ENCODE data around the gene NPPC.

The NPPC gene

DNA sequence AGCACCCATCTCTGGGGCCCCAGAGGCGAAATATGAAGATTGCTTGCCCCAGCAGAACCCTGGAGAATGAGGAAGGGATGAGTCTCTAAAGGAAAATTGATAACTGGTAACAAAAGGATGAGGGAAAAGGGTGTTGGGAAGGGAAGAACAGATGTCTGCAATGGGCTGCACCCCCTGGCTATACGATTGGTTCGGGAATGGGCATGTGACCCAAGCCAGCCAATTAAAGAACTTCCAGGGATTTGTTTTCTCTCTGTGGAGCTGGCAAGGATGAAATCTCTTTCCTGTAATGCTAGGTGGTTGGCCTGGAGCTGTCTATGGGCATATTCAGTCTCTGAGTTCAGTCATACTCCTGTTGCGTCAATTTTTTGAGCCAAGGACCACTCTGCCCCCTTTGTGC, 12.8 kb upstream of the NPPC start:
- peak in 2 of 42 donors; percentile 3 to 22 for DNase-seq
- intact Hi-C loops (cut with DNase I), result no loop called here

DNA sequence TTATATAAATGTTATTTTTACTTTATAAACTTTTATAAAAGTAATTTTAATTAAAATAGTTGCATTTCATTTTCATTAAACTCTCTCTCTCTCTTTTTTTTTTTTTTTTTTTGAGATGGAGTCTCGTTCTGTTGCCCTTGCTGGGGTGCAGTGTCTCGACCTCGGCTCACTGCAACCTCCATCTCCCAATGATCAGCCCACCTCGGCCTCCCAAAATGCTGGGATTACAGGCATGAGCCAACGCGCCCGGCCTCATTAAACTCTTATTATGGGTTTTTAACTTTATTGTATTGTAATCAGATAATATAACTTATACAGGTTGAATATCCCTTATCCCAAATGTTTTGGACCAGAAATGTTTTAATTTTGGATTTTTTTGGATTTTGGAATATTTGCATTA, 10.9 kb upstream of the NPPC start:
- DNase-seq, result peak in 3 of 42 donors; percentile 11 to 27 (median 22)
- intact Hi-C loops (cut with DNase I), result no loop called here

DNA sequence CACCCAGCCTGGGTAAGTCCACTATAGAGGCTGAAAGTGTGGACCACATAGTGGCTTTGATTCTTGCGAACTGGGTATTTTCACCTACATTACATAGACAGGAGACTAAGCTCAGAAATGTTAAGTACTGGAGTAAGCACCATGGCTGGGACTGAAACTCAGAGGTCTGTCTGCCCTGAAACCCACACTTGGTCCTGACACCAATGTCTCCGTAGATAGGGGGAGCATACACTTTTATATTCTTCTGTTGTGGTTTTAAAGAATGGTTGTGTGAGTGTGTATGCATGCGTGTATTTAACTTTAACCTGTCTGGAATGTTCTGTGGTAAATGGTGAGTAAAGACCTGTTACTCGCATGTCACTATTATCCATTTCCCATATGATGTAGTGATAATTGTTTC, 10.3 kb upstream of the NPPC start:
- intact Hi-C loops (cut with DNase I), result no loop called here
- DNase-seq, result peak in 1 of 42 donors; percentile 13

DNA sequence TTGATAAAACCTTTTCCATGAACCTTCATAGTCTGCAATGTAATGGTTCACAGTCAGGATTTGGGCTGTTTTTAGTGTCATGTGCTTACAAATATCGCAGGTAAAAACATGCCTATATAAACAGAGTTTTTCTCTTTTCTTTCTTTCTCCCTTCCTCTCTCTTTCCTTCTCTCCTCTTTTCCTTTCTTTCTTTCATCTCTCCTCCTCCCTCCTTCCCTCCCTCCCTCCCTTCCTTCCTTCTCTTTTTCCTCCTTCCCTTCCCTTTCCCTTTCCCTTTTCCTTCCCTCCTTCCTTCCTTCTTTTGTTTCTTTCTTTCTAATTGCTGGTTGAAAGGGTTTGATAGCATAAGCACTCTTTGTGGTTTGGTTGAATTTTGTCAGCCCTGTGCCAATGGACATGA, 9.6 kb upstream of the NPPC start:
- no peak for DNase-seq
- intact Hi-C loops (cut with DNase I), result no loop called here

DNA sequence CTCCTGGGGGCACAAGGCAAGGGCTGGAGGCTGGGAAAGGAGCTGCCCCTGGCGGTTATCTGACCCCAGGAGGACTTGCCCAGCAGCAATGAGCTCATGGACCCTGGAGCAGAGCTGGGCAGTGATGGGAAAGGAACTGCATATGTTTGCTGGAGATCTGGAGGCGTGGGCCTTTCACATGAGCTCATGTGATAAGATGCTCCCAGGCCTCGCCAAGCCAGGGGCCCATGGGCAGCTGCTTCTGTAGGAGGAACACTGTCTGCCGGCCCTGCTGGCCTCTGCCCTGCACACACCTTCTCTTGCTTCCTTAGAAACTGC, 9.0 kb upstream of the NPPC start:
- intact Hi-C loops (cut with DNase I), result no loop called here
- peak in 6 of 42 donors; percentile 1 to 30 (median 11) for DNase-seq

DNA sequence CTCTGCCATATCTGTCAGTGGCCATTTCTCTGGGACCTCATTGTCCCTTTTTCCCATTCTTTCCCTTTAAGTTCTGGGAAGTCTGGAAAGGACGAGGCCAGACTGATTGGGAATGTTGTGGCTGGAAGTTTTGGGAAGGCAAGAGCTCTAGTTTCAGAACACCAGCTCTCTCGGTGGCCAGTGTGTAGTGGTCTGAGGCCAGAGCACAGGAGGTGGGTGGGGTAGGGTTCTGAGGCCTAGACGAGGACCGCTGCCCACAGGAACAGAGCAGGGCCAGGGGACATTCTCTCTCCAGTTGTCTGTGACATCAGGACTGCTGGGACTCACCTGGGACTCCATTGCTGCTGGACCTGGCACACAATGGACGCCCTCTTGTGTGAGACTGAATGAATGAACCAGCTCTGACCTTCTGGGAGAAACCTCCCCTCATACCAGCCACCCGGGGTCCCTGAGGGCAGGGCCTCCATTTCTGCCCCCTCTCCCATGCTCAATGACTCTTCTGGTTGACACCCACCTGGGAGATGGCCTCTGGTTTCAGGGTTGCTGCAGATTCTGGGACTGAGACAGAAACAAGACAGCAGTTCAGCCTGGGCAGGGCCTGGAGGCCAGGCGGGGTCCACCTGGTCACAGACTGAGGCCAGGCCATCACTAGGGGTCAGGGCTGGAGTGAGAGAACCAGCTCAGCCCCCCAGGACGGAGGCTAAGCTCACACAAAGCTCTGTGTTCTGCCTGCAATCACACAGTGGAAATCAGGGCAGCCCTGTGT, 8.4 kb upstream of the NPPC start:
- intact Hi-C loops (cut with DNase I), result no loop called here
- peak in 6 of 42 donors; percentile 4 to 32 (median 8) for DNase-seq

DNA sequence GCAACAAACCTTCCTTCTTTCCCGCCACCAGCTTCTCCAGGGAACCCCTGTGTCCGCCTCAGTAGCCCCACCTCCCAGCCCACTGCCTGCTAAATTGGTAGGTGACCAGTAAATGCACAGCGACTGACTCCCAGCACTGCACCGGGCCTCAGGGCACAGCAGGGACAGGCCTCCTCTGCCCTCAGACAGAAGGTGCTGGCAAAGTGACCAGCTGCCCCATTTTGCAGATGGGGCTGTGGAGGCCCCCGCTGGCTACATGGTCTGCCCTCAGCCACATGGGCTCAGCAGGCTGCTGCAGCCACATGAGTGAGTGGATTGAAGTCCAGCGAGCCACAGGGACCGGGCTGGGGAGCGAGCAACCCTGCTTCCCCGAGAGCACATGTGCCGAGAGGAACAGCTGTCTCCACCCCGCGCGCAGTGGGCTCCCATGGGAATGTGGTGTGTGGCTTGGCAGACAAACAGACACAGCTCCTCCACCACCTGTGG, 7.8 kb upstream of the NPPC start:
- intact Hi-C loops (cut with DNase I), result no loop called here
- peak in 7 of 42 donors; percentile 4 to 34 (median 10) for DNase-seq

DNA sequence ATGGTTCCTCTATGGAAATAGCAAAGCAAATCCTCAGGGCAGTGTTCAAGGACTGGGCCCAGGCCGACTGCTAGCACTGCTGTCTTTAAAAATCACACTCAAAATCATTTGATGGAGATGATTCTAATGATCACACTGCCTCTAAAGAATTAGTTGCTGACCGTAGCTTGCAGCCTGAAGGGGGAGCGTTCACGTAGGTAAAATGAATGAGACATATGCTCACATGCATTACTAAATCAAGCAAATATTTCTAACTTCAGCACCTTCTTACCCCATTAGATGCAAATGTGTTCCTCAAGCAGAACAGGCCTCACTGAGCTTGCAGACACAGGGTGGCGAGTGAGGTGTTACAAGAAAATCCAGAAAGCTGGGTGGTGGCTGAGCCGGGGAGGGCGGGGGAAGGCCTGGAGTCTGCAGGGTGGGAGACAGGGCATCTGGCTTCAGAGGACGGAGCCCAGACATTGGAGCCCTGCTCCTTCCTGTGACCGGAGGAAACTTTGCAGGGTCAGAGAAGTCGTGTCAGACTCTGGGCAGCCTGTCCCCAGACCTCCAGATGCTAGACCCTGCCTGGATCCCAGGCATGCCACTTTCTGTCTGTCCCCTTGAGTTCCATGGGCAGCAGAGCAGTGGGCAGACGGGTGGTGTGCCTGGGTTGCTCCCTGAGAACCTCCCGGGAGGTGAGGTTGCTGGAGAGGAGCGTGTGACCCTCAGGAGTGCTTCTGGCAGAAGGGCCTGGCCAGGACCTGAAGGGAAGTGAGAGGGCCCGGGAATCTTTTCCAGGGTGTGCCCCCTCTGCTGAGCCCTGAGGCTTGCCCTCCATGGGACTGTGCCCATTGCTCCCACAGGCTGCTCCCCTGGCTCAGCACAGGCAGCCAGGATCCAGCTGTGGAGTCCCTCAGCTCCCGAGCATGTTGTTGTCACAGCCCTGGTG, 7.1 kb upstream of the NPPC start:
- peak in 8 of 42 donors; percentile 0 to 31 (median 12) for DNase-seq

DNA sequence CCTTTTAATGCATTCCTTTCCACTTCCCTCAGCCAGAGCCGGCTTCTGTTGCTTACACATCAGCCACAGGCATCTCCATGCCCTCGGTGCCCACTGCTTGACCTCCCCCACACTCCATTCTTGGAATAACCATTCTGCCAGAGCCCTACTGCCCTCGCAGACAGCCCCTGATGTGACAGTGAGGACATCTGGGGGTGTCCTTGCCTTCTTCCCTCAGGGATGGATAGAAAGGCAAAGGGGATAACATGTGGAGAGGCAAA, 6.4 kb upstream of the NPPC start:
- peak in 3 of 42 donors; percentile 3 to 27 (median 23) for DNase-seq
- intact Hi-C loops (cut with DNase I), result no loop called here

More for the DNA sequence above, 7.1 kb upstream of the NPPC start:
- intact Hi-C loops (cut with DNase I), result no loop called here

DNA sequence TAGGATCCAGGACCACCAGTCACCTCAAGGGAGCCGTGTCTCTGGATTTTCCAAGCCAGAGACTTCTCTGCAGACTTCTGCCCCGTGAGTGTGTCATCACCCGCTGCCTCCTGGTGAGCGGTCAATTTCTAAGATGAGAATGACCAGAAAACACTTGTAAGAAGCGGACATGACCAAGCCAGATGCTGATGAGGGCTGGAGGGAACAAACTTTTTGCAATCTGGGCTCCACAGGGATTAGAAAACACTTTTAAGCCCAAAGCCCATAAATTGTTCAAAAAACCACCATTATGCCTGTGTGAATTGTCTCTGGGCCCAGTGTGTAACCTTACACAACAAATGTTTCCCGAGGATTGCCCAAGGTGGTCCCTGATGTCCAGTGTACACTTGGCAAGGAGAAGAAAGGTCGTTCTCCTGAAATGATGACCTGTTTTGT, 5.3 kb upstream of the NPPC start:
- peak in 9 of 42 donors; percentile 1 to 37 (median 13) for DNase-seq
- intact Hi-C loops (cut with DNase I), result no loop called here

DNA sequence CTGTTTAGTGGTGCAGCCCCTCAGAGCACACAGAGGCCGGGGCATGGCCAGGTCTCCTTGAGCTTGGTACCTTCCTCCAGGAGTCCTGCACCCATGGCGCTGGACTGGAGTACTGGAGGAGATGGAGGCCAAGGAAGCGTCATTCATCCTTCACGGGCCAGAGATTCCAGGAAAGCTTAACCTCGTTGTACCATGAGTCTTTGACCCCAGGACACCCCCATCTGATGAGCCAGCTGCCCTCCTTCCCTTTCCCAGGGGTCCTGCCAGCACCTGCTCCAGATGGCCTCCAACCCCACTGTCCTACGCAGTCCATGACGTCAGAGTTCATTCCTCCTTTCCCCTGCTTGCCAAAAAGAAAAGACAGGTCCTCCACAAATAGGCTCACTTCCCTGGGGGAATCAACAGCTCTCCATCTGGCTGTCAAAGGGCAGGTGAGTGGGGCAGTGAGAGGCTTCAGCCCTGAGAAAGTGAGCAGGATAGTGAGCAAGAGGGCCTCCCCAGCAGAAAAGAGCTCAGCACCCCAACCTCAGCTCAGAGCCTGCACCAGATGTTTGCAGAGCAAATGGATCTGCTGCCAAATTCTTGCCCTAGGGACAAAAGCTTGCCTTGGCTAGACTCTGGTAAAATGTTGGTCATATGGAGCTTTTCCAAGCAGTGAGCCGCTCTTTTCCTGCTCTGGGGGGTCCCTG, 4.5 kb upstream of the NPPC start:
- intact Hi-C loops (cut with DNase I), result no loop called here
- DNase-seq, result peak in 11 of 42 donors; percentile 1 to 31 (median 5)

DNA sequence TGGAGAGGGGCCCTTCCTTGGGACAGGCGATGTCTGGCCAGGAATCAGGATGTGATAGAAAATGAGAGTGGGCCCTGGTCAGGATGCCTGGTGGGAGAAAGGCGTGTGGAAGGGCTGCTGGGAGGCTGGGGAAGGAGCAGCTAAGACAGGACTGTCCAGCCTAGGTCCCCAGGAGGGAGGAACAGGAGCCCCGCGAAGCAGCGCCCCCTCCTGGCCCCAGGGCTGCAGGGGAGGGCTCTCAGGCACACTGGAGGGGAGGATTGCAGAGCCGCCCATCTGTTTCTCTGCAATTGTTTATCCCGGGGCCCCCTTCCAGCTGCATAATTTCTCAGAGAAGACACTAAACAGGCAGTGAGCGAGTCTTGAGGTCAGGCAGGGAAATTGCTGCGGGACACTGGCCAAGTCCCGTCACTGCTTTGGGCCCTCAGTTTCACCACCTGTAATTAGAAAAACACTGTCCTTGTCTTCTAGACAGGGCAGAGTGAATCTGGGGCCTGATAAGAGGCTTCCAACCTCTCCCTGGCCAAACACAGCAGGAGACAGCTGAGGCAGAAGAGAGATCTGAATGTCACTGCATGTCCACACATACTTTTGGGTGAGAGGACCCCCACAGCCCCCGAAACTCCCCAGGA, 3.9 kb upstream of the NPPC start:
- DNase-seq, result peak in 14 of 42 donors; percentile 6 to 46 (median 16)
- intact Hi-C loops (cut with DNase I), result loop anchor here (5.0 kb wide), 2 partner anchors 212 to 397 kb away; no protein-coding TSS in a partner anchor

DNA sequence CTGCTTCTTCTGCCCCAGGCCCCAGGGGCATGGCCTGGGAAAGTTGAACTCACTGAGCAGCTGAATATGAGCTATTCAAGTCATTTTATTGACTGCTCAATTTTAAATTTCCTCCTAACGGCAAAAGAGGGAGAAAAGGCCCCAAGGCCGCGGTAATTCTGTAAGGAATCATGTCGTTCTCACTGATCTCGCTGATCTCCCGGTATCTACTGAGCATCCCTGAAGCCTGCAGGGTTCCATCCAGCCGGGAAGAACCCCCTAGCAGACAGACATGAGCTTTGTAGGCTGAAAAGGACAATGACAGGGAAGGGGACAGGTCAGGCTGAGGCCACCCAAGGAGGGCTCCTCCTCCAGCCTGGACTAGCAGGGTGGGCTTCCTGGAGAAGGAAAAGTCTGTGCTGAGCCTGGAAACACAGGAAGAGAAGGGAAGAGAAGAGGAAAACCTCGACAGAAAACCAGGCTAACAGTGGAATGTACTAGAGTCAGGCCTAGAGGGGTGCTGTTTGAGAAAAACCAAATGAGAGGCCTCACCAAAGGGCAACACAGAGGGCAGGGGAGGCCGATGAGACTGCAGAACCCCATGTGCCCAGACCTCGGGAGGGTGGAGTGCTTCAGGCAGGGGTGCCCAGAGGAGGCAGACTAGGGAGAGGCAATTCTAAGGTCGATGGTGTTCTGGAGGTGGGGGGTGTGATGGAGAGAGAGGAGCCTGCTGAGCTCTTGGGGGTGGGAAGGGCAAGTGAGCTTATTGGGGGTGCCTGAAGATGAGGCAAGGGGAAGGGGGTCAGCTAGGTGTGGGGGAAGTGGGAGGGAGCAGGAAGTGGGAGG, 2.9 kb upstream of the NPPC start:
- peak in 6 of 42 donors; percentile 2 to 34 (median 9) for DNase-seq

DNA sequence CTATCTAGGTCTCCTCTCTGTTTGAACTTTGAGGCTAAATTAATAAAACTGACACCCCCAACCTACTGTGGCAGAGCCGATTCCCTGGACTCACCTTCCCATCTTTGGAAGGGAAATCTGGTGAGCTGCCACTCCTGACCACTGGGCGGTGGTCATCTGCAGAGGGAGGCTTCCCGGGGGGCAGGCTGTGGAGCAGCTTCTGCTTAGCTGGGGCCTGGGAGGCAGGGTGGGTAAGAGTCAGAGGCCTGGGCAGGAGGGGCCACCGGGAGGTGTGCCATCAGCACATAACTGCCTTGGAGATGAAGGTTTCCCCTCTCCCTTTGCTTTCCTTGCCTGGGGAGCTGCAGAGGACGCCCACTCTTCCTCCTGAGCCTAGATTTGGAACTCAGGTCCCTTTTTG, 2.3 kb upstream of the NPPC start:
- DNase-seq, result peak in 9 of 42 donors; percentile 2 to 35 (median 5)
- intact Hi-C loops (cut with DNase I), result loop anchor here (5.0 kb wide), 2 partner anchors 214 to 399 kb away; no protein-coding TSS in a partner anchor

More for the DNA sequence above, 2.9 kb upstream of the NPPC start:
- intact Hi-C loops (cut with DNase I), result loop anchor here (5.0 kb wide), 2 partner anchors 213 to 398 kb away; no protein-coding TSS in a partner anchor

DNA sequence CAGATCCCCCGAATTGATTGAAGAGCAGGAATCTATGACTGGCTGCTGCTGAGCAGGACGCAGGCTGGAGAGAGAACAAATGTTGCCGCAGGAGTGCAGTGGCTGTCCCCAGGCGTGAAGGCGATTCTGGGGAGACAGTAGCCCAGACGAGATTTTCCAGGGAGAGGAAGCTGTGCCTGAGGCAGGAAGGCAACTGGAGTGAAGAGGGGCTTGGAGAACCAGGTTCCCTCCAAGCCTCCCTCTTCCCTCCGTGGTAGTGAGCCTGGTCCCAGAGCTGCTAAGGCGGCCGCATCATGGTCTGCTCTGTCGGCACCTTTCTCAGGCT, 1.3 kb upstream of the NPPC start:
- intact Hi-C loops (cut with DNase I), result loop anchor here (5.0 kb wide), 2 partner anchors 215 to 400 kb away; no protein-coding TSS in a partner anchor
- DNase-seq, result peak in 2 of 42 donors; percentile 6 to 18

DNA sequence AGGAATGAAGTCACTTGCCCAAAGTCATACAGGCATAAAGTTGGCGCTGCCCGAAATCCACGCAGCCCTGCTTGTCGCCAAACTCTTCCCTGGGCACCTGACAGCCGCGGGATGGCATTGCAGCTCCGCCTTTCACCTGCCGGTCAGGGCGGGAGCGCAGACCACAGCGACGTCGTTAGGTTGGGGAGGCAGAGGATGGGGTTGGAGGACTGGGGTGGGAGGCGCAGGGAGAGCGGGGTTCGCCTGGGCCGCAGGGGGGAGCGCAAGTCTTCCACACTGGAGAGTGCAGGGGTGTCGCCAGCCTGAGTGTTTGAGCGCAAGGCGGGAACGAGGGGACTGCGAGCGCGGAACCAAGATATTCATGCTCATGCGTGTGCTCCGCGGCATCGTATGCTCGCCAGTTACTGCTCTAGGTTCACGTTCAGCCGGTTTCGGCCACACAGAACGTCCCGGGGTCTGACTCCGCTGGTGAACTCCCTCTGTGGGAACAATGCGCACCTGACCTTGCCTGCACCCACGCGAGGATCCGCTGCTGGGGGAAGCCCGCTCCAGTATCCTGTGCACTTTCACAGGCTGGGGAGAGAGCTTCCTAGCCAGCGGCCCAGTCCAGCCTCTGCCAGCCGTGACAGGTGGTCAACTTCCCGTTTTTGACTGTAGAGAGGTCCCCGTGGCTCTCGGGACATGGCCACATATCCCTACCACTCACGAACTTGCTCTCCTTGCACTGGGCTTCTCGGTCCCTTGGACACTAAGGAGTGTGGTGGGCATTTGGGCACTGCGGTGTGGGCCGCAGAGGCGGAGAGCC, 767 bp upstream of the NPPC start:
- peak; percentile 33 to 85 (median 70) for DNase-seq

More for the DNA sequence above, 767 bp upstream of the NPPC start:
- intact Hi-C loops (cut with DNase I), result loop anchor here (5.0 kb wide), 2 partner anchors 215 to 400 kb away; no protein-coding TSS in a partner anchor

All from head of caudate nucleus (tissue), 42 donors.